RCC 7860 (cell line): Measurements from ENCODE around the gene RPL41.
A peak's percentile ranks its signal among the peaks of the same experiment; 100 is the strongest.
"Not testable (repeated sequence)": the region's sequence is repeated elsewhere in the genome, so short reads cannot be mapped to it uniquely, and the experiment has no call there.

Experiments
- DNase-seq: peaks from one replicate; pipeline ENCODE4 v3.0.0-alpha.2; 2015; ENCODE audit warnings: low spot score
- FAIRE-seq: peaks from 2 replicates; lab custom pipeline; 2012; peaks lifted over from hg19 to GRCh38; lab: Jason Lieb, UNC

Gene RPL41

DNA sequence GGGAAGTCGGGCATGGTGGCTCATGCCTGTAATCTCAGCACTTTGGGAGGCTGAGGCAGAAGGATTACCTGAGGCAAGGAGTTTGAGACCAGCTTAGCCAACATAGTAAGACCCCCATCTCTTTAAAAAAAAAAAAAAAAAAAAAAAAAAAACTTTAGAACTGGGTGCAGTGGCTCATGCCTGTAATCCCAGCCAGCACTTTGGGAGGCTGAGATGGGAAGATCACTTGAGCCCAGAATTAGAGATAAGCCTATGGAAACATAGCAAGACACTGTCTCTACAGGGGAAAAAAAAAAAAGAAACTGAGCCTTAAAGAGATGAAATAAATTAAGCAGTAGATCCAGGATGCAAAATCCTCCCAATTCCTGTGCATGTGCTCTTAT is 13.8 kb upstream of the RPL41 start:
- DNase-seq: no peak
- FAIRE-seq: no peak

DNA sequence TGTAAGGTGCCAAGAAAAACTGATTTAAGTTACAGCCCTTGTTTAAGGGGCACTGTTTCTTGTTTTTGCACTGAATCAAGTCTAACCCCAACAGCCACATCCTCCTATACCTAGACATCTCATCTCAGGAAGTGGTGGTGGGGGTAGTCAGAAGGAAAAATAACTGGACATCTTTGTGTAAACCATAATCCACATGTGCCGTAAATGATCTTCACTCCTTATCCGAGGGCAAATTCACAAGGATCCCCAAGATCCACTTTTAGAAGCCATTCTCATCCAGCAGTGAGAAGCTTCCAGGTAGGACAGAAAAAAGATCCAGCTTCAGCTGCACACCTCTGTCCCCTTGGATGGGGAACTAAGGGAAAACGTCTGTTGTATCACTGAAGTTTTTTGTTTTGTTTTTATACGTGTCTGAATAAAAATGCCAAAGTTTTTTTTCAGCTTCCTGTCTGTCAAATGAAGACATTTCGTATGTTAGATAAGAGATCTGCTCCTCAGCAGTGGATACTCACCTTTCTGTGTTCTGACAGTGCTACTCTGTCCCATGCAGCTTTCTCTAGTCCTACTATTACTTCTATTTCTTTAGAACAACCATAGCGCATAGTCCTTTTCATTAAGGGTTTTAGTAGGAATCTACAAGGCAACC is 13.2 kb upstream of the RPL41 start:
- FAIRE-seq: no peak
- no peak for DNase-seq

DNA sequence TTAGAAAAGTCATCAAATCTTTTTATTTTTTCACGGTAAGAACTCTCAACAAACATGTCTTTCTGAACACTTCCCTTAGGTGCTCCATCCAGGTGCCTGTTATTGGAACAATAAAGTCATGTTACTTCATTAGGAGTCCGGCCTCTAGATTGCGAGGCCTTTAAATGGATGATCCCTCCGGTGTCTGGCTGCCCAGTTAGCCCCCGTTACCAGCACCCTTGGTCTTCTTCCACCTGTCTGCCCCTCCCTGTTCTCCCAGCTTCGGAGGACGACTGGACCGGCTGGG is 12.7 kb upstream of the RPL41 start:
- FAIRE-seq: no peak
- DNase-seq: no peak

DNA sequence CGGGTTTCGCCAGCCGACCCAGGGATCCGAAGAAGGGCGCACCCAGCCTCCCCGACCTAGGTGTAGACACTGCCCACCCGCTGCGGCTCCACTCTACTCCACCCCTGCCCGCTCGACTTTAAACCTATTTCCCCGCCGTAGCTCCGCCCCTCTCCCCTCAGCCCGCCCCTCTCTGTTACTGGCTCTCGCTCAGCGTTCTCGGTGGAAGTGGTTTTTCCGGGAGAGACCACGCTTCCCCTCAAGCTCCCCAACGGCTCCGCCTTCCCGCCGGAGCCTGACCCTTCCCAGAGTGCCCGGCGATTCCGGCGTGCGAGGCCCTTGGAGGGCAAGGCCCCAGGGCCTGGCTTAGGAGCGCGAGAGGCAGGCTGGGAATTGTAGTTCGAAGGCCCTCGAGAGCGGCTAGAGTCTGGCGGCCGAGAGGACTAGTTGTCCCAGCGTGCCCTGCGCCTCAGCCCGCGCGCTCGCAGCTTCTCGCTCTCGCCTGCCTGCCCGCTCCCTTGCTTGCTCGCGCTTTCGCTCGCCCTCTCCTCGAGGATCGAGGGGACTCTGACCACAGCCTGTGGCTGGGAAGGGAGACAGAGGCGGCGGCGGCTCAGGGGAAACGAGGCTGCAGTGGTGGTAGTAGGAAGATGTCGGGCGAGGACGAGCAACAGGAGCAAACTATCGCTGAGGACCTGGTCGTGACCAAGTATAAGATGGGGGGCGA is 12.2 kb upstream of the RPL41 start, which contains the start of gene PA2G4:
PA2G4 (plus strand) TSS at position 451 of the 706 bp plus-strand sequence; CDS start at position 630, 179 bp downstream.
- peak; percentile 96 for DNase-seq
- peak; percentile 86 for FAIRE-seq

DNA sequence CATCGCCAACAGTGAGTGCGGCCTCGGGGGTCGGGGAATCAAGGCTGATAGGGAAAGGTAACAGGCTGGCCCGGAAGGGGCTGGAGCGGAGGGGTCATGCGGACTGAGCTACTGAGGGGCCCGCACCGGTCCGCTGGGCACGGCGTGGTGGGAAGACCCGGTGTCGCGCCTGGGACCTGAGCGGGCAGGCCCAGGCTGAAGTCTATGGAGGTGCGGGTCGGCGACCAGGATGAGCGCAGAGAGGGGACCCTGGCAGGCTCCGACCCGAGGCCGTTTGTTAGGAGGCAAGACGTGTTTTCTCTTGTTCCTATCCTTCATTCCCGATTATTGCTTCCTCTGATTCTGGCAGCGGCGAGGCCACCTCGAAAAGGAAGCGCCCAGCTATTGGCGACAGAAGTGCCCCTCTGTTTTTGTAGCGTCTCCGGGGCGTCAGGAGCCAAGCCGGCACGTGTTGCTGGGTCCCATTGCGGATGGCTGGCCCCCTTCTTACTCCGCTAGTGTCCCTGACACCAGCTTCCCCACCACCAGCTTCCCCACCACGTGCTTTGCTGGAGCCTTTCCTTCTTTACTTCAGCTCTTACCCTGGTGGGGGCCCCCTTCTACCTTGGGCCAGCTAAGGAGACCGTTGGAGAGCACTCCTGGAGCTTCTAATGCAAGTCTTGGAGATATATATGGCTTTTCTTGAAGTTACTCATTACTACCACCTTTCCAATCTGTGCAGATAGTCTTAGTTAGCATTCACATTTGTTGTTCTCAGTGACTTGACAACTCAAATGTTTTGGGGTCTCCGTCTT is 11.4 kb upstream of the RPL41 start:
- peak; percentile 9 for DNase-seq
- no peak for FAIRE-seq

DNA sequence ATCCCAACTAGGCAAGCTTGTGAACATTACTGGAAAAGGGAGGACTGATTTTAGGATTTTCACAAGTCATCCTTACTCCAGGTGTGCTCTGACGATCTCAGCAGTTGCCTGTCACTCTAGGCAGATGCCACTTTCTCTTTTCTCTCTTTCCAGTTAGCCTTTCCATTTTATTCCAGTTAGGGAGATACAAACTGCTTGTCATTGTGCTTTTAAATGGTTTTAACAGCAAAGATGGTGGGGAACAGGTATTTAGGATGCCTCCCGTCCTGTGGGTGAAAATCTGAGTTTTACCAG is 10.9 kb upstream of the RPL41 start:
- no peak for DNase-seq
- FAIRE-seq: no peak

DNA sequence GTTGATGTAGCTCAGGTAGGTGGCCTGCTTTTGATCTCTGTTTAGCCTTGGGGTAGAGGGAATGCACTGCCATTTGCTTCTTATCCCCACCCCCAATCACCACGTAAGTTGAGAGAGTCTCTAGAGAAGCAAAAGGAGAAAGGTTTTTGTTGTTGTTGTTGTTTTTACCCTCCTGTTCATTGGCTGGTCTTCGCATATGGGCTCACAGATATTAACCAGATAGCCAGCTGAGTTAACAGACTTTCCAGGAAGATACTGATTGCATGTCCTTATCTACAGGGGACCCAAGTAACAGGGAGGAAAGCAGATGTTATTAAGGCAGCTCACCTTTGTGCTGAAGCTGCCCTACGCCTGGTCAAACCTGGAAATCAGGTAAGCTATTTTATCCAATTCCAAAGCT is 9.2 kb upstream of the RPL41 start:
- DNase-seq: no peak
- FAIRE-seq: no peak

DNA sequence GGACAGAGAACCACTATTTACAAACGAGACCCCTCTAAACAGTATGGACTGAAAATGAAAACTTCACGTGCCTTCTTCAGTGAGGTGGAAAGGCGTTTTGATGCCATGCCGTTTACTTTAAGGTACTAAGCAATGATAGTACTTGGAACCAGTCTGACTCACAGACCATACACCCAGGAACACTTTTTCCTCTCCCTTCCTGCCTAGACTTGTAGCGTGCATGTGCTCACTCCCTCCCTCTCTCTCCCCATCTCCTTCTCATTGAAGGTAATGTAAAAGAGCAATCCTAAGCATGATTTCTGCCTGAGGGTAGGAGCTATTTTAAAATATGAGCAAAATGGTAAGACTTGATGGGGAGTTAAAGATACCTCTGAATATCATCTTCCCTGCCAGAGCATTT is 5.9 kb upstream of the RPL41 start:
- no peak for FAIRE-seq

DNA sequence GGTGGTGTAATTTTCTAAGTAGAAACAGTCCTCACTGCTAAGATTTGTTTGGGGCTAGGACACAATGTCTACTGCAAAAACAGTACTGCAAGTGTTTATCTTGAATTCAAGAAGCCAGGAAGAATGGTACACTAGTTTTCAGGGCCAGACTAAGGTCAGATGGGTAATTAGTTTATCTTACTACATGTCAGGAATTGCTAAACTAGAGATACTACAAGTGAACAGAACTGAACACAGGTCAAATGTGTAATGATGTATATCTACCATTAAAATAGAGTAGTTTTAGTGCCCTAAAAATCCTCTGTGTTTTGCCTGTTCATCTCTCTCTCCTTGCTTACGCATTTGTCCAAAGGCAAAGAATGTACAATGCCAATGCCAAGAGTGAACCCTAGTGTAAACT is 2.3 kb upstream of the RPL41 start:
- no peak for FAIRE-seq
- DNase-seq: no peak

More for the DNA sequence above, 5.9 kb upstream of the RPL41 start:
- no peak for DNase-seq

DNA sequence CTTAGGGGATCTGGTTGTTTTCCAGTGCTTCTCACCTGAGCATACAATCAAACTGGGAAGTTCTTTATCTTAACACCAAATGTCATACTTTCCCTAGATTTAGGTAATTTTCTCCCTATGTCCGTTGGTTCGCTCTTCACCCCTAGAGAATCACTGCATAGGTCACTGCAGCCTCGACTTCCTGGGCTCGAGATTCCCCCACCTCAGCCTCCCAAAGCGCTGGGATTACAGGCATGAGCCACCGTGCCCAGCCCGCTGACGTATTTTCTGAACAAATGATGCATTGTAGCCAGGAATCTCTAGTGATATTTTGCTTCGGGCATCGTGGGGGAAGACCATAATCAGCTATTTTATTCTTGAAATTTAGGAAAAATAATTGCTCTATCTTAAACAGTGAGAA is 1.1 kb upstream of the RPL41 start:
- DNase-seq (no peak), FAIRE-seq (no peak)

DNA sequence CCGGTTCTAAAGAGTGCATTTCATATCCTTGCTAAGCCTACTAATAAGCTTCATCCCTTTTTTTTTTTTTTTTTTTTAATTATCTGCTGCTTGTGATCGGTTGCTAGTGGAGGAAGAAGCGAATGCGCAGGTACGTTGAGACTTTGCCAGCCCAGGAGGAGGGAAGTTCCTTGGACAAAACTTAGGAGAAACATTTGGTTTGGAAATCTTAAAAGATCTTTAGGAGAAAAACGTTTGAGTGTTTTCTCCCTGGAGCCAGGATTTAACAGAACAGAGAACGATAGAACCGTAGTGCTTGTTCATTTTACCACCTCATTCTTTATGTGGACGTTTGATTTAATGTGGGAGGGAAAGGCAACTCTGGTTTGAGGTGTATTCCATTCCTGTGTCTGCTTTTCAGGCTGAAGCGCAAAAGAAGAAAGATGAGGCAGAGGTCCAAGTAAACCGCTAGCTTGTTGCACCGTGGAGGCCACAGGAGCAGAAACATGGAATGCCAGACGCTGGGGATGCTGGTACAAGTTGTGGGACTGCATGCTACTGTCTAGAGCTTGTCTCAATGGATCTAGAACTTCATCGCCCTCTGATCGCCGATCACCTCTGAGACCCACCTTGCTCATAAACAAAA is 761 bp downstream of the RPL41 start:
- not testable (repeated sequence) for DNase-seq

DNA sequence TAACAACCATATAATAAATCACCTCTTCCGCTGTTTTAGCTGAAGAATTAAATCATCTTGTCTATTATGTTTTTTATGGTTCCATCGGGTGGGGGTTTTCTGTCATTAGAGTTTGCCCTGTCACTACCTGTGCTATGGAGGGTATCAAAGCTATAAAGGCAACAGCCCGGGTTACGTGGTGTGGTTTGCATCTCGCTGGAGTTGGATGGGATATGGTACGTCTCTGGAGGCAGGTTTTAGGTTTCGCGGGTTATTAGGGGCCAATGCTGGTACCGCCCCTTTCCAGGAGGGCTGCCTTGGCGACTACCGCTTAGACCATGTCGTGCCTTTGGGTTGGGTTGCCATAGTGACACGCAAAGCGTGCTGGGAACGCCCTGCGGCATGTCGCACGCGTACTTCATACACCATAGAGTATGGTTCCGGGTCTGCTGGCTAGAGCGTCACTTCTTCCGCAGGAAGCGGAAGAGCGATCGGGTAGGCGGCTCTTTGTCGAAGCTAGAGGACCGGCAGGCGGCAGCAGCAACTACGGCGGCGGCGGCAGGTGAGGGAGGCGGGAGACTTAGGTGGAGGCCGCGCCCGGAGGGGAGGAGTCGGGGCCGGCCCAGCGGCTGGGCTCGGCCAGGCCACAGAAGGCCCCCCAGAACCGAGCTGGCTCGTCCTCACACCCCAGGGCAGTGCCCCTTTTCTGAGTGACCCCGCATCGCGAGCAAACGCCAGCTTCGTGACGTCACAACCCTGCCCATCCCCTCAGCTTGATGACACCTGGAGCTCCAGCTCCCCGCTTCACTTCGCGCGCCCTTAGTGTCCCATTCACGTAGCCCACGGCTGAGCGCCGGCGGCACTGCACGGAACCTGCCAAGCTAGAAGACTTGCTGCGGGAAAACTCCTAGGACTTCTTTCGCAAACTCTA is 1.6 kb downstream of the RPL41 start, which contains the start of gene ZC3H10:
ZC3H10 (plus strand) TSS at position 489 of the 910 bp plus-strand sequence. CDS start 2,297 bp downstream, outside the sequence.
- FAIRE-seq (peak; percentile 73), DNase-seq (peak; percentile 99)

More for the DNA sequence above, 761 bp downstream of the RPL41 start:
- FAIRE-seq: not testable (repeated sequence)

DNA sequence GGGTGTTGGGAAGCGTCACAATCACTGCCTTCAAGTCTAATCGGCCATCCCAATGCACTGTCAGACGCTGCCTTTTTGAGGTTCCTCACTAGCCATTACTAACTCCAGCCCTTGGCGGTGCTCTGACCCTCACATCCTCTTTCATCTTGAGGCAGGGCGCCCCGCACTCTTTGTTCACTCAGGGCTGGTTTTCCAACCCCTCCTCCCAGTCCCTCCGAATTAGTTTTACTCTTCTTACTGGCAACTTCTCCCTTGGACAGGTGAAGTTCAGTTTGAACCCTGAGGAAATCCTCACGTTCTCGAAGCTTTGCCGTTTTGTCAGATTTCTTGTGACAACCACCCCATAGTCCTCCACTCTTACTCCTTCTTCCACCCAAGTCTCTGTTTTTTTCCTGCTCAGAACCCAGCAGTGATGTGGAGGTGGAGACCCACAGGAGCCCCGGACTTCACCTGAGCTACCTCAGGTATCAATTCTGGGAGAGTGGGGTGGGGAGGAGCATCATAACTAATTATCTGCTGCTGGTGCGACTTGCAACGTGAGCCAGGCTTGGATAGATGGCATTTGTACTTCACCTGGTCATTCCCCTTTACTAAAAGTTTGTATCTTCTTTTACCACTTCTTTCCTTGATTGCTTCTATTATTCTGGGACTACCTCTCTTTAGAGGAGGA is 2.4 kb downstream of the RPL41 start:
- FAIRE-seq (no peak), DNase-seq (no peak)

DNA sequence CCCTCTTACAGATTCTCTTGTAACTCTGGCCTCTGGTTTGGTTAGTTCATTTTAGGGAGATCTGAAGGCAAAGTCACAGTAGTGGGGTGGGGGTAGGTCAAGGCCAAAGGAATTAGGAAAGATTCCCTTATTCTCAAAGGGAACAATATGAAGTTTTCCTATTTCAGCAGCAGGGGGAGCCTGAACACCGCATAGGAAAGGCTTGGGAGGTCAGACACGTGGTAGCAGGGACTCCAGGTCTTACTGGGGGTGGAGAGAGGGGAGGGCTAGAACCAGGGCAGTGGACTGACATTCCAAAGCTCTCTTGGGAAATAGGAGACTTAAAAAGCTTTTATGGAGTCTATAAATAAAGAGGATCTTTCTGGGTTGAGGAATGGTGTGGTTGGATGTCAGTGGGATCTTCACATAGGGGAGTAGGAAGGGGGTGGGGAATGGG is 2.9 kb downstream of the RPL41 start:
- peak; percentile 42 for FAIRE-seq
- peak; percentile 79 for DNase-seq

DNA sequence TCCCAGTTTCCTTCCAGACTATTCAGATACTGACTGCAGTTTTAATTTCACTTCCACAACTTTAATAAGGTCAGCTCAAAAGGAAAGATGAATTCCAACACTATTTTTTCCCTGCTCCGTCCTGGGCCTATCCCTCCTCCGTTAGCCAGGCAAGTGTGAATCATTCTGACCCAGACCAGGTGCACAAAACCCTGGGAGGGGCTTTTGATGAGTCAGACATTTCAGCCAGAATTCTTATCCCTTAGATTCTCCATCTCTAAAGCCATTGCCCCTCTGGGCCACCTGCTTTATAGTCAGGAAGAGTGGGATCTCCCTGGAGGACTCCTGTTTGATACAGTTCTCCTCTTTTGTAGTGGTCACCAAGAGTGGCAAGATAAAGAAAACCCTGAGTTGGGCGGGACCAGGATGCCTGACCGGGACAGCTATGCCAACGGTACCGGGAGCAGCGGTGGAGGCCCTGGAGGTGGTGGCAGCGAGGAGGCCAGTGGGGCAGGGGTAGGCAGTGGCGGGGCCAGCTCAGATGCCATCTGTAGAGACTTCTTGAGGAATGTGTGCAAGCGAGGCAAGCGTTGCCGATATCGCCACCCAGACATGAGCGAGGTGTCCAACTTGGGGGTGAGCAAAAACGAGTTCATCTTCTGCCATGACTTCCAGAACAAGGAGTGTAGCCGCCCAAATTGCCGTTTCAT is 3.9 kb downstream of the RPL41 start:
- DNase-seq (no peak), FAIRE-seq (no peak)

DNA sequence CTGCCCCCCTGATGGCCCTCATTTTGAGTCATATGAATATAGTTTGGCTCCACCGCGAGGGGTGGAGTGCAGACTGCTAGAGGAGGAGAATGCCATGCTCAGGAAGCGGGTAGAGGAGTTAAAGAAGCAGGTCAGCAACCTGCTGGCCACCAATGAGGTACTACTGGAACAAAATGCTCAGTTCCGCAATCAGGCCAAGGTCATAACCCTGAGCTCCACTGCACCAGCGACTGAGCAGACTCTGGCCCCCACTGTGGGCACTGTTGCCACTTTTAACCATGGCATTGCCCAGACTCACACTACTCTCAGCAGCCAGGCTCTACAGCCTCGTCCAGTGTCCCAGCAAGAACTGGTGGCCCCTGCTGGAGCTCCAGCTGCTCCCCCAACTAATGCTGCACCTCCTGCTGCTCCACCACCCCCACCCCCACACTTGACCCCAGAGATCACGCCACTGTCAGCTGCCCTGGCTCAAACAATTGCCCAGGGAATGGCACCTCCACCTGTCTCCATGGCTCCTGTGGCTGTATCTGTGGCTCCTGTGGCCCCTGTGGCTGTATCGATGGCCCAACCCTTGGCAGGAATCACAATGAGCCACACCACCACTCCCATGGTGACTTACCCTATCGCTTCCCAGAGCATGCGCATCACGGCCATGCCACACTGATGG is 4.9 kb downstream of the RPL41 start:
- no peak for FAIRE-seq

DNA sequence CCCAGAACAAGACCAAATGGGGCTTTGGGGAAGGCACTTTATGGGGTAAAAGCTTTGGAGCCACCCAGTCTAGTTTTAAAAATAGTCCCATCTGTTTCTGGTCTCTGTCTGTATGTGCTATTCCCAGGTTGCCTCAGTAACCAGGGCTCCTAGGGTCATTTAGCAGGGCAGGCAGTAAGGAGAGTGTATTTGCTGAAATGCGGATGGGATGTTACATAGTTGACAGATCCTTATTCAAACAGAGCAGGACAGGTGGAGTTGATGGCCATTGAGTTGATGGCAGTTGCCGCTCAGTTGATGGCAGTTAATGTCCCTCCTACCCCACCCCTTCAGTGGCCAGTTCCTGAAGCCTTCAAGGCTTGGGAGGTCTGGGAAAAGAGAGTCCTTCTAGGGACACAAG is 6.2 kb downstream of the RPL41 start:
- no peak for FAIRE-seq

More for the DNA sequence above, 4.9 kb downstream of the RPL41 start:
- DNase-seq: no peak

DNA sequence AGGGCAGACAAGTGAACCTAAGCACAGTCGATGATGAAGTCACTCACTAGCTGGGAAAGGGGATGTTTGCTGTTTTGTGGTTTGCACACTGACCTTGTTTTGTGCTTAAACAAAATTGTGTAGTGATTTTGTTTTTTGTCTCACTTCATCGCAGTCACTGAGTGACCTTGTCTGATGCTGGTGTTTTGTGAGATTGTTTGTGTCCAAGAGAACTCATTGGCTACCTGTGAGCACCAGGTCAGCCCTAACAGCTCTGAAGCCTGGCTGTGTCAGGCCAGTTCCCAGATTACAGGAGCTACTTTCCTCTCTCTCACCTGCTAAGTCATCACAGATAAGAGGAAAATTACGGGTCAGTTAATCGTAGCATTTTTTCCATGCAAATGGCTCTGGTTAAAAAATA is 7.7 kb downstream of the RPL41 start:
- FAIRE-seq: no peak
- DNase-seq: no peak

More for the DNA sequence above, 6.2 kb downstream of the RPL41 start:
- no peak for DNase-seq
